ENCODE results near the gene PUS1.
"Not testable (repeated sequence)": the region's sequence is repeated elsewhere in the genome, so short reads cannot be mapped to it uniquely, and the experiment has no call there.

Gene PUS1

GRCh38 chr12:131885543-131886057 is 43.5 kb upstream of the PUS1 start:
- Histone ChIP-seq H3K4me2 (ENCODE audit: insufficient read depth, low read length) (no peak overlapping the region), H3K27ac (ENCODE audit: low read length) (no peak overlapping the region)
- TF ChIP-seq EZH2 (IDR thresholded peaks at IDR 0.05; ENCODE audit: borderline replicate concordance, low read depth, low read length, severe bottlenecking): no peak
- TF ChIP-seq CTCF (IDR thresholded peaks at IDR 0.05; ENCODE audit: borderline replicate concordance, extremely low read depth, low read length, poor library complexity, severe bottlenecking): no peak

GRCh38 chr12:131891722-131892121 is 37.4 kb upstream of the PUS1 start:
- not testable (repeated sequence) for H3K27me3 ChIP-seq (ENCODE audit: insufficient read depth, low read length, poor library complexity); H3K4me3 ChIP-seq (ENCODE audit: low read depth in 1 of 2, low read length in 2 of 2); H3K4me2 ChIP-seq (ENCODE audit: insufficient read depth, low read length); ATAC-seq (ENCODE audit: insufficient read depth, low read depth); H3K36me3 ChIP-seq (ENCODE audit: insufficient read depth, low read length); H3K9ac ChIP-seq (ENCODE audit: low read depth, low read length); H3K27ac ChIP-seq (ENCODE audit: low read length); H2AFZ ChIP-seq (ENCODE audit: low read depth, low read length); H3K9me3 ChIP-seq (ENCODE audit: insufficient read depth, low read length, severe bottlenecking); DNase-seq
- peaks cover 20% of the 10 kb centered on the region for H3K4me1 ChIP-seq (ENCODE audit: insufficient read depth, low read length)
- peaks cover 19% of the 10 kb centered on the region for H3K79me2 ChIP-seq (ENCODE audit: insufficient read depth, low read length)
- peaks cover 16% of the 10 kb centered on the region for H4K20me1 ChIP-seq (ENCODE audit: insufficient read depth, low read length)

More at GRCh38 chr12:131885543-131886057, 43.5 kb upstream of the PUS1 start:
- DNase-seq (no peak), ATAC-seq (ENCODE audit: insufficient read depth, low read depth) (no peak)
- Histone ChIP-seq H3K36me3 (ENCODE audit: insufficient read depth, low read length) (no peaks in the 10 kb centered on the region), H4K20me1 (ENCODE audit: insufficient read depth, low read length) (no peaks in the 10 kb centered on the region), H3K9me3 (ENCODE audit: insufficient read depth, low read length, severe bottlenecking) (no peaks in the 10 kb centered on the region), H3K79me2 (ENCODE audit: insufficient read depth, low read length) (no peaks in the 10 kb centered on the region), H3K9ac (ENCODE audit: low read depth, low read length) (no peak overlapping the region), H2AFZ (ENCODE audit: low read depth, low read length) (no peak overlapping the region), H3K27me3 (ENCODE audit: insufficient read depth, low read length, poor library complexity) (no peaks in the 10 kb centered on the region), H3K4me3 (ENCODE audit: low read depth in 1 of 2, low read length in 2 of 2) (no peak overlapping the region), H3K4me1 (ENCODE audit: insufficient read depth, low read length) (no peaks in the 10 kb centered on the region)

- Histone ChIP-seq H3K4me2 (ENCODE audit: insufficient read depth, low read length) (no peak overlapping the region), H3K27ac (ENCODE audit: low read length) (no peak overlapping the region)
Measured at GRCh38 chr12:131892711-131893604, 36.1 kb upstream of the PUS1 start.

More at GRCh38 chr12:131892711-131893604, 36.1 kb upstream of the PUS1 start:
- peaks cover 32% of the 10 kb centered on the region for H3K79me2 ChIP-seq (ENCODE audit: insufficient read depth, low read length)
- DNase-seq (no peak), ATAC-seq (ENCODE audit: insufficient read depth, low read depth) (no peak)
- H3K9me3 ChIP-seq (ENCODE audit: insufficient read depth, low read length, severe bottlenecking): no peaks in the 10 kb centered on the region
- H3K4me3 ChIP-seq (ENCODE audit: low read depth in 1 of 2, low read length in 2 of 2): no peak overlapping the region
- peaks cover 28% of the 10 kb centered on the region for H4K20me1 ChIP-seq (ENCODE audit: insufficient read depth, low read length)
- no peak for TF ChIP-seq CTCF (IDR thresholded peaks at IDR 0.05; ENCODE audit: borderline replicate concordance, extremely low read depth, low read length, poor library complexity, severe bottlenecking)
- no peak for TF ChIP-seq EZH2 (IDR thresholded peaks at IDR 0.05; ENCODE audit: borderline replicate concordance, low read depth, low read length, severe bottlenecking)
- no peak overlapping the region for H3K9ac ChIP-seq (ENCODE audit: low read depth, low read length)
- no peaks in the 10 kb centered on the region for H3K27me3 ChIP-seq (ENCODE audit: insufficient read depth, low read length, poor library complexity)
- peaks cover 21% of the 10 kb centered on the region for H3K36me3 ChIP-seq (ENCODE audit: insufficient read depth, low read length)
- peaks cover 33% of the 10 kb centered on the region for H3K4me1 ChIP-seq (ENCODE audit: insufficient read depth, low read length)
- H2AFZ ChIP-seq (ENCODE audit: low read depth, low read length): no peak overlapping the region; the same call in 1 of the 2 replicates
